HG03378 (cell line): ENCODE measurements around the gene CD63.

ENCODE experiments used
- ATAC-seq: cut with Tn5 transposase; IDR thresholded peaks from one replicate; pipeline ENCODE4 v1.9.1; 2021; ENCODE audit warnings: mild to moderate bottlenecking, moderate library complexity; ENCODE audit not compliant: unreplicated experiment

The CD63 gene

GRCh38 chr12:55707841-55708694 lies 20.7 kb downstream of the CD63 start, which contains the start of gene ITGA7:
Gene ITGA7 (minus strand): TSS chr12:55707904. CDS start chr12:55707682, 222 bp downstream.
- no peak for ATAC-seq

DNA sequence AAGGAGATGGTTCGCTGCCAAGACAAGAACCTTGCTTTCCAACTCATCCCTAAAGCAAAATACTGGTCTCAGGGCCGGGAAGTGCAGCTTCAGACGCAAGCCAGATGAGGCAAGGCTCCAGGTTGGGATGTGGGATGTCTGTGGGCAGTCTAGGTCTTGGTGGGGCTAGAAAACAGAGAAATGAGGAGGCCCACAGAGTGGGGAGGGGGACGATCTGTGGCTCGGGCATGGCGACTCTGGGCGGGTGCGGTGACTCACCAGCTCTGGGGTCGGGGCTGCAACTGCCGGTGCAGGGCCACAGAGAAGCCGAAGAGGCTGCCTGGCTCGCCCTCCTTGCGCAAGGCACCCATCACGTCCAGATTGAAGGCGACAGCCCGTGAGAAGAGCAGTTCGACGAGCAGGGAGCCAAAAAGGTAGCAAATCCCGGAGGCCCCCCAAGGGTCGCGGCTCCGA lies 21.6 kb downstream of the CD63 start:
- ATAC-seq = no peak

DNA sequence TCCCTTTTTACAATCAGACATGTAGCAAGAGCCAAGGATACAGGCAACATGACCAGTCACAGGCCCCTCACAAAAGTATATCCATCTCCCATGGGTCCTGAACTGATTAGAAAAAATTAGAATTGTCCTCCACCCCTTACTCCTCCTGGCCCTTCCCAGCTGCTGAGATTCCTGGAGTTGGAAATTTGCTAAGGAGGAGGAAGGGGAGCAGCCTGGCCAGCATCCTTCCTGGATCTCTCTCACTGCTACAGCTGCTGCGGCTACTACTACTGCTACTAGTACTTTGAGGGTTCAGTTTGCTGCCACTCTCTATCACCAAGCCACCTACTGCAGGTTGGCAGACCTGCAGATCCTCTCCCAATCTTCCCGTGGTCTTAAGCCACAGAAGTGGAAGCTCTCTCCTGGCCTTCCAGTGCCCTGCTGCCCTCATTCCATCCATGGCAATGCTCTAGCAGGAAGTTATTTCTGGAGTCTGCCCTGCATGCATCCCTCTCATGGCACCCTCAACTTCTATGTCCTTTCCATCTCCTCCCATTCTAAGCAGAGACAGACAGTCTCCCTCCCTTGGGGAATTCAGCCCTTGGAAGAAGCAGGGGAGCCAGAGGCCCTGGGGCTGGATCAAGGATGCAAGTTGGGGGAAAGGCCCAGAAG lies 22.1 kb downstream of the CD63 start:
- ATAC-seq = no peak

DNA sequence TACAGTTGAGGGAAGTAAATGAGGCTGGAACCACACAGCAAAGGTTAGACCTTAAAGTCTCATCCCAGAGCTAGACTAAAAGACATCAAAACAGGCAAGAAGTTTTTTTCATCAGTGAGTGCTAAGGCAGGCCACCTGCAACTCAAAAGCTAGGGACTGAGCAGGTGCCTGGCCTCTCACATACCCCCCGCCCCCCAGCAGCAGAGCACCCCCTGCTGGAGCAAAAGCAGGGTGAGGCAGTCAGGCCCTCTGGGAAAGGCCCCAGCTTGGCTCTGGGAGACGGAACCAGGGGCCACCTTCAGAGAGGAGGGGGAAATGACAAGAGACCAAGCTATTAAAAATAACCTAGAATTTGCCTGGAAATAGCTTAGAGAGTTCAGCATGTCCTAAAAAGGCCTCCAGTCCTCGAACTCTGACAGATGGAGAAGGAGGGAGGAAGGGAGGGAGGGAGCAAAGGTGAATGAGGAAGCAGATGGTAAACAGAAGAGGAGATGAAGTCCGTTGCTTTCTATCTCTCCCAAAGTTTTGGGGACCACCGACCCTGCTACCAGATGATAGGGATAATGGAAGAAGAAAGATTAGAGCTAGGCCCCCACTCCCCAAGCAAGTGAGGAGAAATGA lies 22.9 kb downstream of the CD63 start:
- ATAC-seq = no peak

GRCh38 chr12:55704824-55705718 lies 23.7 kb downstream of the CD63 start:
- ATAC-seq = no peak

GRCh38 chr12:55703901-55704761 lies 24.7 kb downstream of the CD63 start:
- ATAC-seq = no peak

GRCh38 chr12:55703288-55703687 lies 25.5 kb downstream of the CD63 start:
- ATAC-seq = no peak

GRCh38 chr12:55702861-55703260 lies 25.9 kb downstream of the CD63 start:
- no peak for ATAC-seq

- no peak for ATAC-seq
Measured at GRCh38 chr12:55700255-55701018, 28.4 kb downstream of the CD63 start.

DNA sequence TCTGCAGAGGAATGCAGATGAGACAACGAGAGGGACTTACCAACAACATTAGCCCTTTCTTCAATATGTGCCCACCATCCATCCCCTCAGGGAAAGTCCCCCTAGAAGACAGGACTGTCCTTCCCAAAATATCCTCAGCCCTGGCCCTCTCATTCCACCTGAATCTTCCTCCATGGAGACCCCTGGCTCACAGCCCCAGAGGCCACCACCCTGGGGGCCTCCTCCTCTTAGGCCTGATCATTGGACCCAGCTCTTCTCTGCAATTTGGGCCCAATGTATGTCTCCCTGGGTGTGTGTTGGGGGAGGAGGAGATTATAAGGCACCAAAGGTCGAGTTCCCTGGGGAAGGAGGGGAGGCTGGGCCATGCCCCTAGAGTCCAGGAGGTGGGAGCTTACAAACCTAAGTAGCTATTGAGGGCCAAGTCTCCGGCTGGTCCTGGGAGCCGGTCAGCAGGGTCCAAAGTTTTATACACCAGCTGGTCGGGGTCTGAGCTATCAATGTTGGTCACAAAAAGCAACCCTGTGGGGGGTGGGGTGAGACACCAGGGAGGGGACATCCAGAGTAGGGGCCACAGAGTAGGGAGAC lies 29.2 kb downstream of the CD63 start:
- no peak for ATAC-seq

DNA sequence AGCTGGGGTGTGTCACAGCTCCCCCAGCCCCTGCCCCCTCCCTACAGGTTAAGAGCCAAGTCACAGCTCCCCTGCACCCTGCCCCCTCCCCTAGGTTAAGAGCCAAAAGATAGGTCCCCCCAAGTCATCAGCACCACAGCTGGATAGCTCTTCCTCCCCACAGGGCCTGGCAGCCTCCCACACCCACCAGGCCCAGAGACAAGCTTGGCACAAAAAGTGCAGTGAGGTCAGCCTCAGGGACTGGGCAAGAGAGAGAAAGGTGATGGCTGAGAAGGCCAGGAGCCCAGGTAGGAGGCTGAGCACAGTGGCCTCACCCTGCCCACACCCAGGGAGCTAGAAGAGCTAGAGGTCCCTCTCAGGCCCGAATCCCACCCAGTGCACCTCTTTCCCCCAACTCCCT lies 29.8 kb downstream of the CD63 start:
- ATAC-seq = no peak

DNA sequence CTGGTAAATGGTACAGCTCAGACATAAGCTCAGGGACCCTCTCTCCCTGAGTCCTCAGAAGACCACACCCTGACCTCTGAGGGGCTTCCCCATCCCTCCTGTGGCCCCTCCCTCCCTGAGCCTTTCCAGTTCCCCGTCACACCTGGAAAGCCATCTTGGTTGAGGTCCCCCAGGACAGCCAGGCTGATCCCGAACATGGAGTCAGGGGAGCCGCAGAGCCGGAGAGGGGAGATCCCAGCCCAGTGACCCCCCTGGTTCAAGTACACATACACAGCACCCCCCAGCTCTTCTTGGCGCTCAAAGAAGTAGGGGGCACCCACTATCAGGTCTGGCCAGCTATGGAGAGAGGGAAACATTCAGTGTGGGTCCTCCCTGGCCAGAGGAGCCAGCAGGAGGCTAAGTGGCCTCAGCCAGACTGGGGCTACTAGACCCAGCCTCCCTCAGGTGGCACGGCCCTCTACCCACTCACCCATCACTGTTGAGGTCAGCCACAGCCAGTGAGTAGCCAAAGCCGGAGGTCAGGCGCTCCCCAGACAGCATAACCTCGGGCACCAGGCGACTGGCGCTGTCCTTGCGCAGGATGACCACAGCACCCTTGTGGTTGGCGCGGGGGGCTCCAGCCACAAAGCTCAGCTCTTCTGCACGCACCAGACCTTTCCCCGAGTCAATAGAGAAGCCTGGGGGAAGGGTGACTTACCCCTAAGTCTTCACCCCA lies 30.4 kb downstream of the CD63 start:
- ATAC-seq = no peak

- ATAC-seq = no peak
Measured at GRCh38 chr12:55697686-55698085, 31.1 kb downstream of the CD63 start.

DNA sequence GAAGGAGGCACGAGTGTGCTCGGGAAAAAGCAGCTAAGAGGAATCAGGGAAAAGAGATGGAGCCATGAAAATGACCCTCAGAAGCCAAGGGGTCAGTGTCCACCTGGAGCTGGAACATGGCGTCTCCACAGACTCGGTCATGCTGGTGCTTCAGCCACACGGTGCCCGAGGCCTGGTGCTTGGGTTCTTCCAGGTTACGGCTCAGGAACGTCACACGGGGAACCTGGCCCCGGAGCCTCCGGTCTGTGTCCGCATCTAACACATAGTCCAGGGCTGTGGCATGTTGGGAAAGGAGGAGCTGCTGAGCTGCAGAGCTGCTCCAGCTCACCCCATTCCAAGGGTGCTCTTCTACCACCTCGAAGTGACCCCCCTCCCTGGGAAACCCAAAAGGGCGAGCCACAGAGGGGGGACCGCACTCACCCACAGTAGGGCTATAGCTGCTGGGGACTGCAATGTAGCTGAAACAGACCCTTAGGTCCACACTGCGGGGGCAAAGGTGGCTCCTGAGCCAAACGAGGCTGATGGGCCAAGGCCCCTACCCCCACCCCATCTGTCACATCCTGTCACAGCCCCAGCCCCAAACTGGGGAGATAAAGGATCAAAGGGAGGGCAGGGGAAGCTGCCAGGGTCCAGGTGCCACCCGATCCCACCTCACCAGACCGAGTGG lies 31.9 kb downstream of the CD63 start:
- ATAC-seq = no peak

DNA sequence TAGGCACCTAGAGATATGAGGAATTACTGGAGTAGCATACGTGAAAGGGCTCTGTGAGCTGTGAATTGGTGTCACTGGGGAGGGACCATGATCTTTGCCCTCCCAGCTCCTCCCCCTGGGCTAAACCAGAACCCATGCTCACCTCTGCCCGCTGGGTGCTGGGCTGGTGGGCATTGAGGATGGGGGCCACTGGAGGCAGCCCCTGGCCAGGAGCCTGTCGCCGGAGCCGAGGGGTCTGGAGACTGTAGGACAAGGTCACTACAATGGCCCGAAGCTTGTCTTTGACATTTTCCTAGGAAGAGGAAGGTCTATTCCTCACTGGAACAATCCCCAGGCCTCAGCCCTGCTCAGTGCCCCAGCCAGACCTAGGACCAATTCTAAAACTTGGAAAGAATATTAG lies 32.7 kb downstream of the CD63 start:
- ATAC-seq = no peak

DNA sequence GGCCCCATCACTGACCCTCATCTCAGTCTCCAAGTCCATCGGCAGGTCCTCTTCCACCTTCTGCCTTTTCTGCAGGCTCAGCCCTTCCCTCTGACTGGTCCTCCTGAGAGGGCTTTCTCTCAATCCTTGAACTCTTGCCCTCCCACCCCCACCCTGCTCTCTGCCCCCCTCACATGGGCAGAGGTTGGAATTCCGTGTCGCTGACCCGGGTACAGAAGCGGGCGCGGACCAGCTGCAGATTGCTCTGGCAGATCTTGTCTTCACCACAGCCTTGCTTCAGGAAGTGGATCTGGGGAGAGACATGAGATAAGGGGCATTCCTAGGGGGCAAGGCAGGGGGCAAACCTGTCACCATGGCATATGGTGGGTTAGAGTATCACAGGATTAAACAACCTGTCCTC lies 33.5 kb downstream of the CD63 start:
- ATAC-seq = no peak

DNA sequence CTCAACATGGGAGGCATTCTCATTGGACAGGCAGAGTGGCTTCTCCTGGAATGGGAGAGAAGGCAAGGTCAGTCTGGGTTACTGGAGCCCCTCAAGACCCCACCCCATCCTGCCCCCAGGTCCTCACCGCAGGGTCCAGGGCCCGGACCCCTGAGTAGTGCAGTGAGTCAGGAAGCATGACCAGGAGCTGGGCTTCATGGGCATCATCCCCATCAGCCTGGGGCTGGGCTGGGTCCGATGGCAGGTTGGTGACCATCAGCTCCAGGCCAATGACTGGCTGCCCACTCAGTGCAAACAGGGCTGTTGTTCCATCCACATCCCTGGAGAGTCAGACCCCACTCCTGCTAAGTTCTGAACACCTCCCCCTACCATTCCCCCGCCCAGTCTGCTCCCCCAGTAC lies 34.2 kb downstream of the CD63 start:
- no peak for ATAC-seq

DNA sequence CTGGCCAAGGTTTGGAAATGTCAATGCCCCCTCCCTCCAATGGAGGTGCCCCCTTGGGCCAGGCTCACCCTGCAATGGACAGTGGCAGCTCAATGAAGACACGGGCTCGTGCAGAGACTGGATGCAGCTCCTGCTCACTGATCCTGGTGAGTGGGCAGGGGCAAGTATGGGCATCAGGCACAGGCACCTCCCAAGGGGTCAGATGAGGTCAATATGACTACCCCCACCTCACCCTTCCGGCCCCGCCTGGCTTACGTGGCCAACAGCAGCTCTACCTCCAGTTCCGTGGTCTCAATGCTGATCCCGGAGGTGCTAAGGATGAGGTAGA lies 34.7 kb downstream of the CD63 start:
- no peak for ATAC-seq
